ENCODE measurements around the gene ANKS1A. TPM values are rescaled to one million over a fixed set of nuclear protein-coding genes. Genes with fewer than 3 reads are reported as not detected.

ANKS1A gene
- total and polyA plus RNA-seq, 12 donors, result 7.1 to 36.3 (median 29.9) TPM

- peaks cover 0 to 26% (median 10%) of the 10 kb centered on the region in 9 donors for H3K4me1 ChIP-seq
- no peak overlapping the region for H3K4me3 ChIP-seq
- peak in 1 of 2 donors; percentile 55 for DNase-seq
- no peak overlapping the region for H3K27ac ChIP-seq
- TF ChIP-seq, protein P1, sequence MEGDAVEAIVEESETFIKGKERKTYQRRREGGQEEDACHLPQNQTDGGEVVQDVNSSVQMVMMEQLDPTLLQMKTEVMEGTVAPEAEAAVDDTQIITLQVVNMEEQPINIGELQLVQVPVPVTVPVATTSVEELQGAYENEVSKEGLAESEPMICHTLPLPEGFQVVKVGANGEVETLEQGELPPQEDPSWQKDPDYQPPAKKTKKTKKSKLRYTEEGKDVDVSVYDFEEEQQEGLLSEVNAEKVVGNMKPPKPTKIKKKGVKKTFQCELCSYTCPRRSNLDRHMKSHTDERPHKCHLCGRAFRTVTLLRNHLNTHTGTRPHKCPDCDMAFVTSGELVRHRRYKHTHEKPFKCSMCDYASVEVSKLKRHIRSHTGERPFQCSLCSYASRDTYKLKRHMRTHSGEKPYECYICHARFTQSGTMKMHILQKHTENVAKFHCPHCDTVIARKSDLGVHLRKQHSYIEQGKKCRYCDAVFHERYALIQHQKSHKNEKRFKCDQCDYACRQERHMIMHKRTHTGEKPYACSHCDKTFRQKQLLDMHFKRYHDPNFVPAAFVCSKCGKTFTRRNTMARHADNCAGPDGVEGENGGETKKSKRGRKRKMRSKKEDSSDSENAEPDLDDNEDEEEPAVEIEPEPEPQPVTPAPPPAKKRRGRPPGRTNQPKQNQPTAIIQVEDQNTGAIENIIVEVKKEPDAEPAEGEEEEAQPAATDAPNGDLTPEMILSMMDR (IDR thresholded peaks at IDR 0.05), result peak; percentile 63 to 92 (median 85)
- H3K9me3 ChIP-seq, result no peaks in the 10 kb centered on the region
- H3K27me3 ChIP-seq, result peaks cover 0 to 15% (median 0%) of the 10 kb centered on the region in 7 donors
- 32 to 36% methylated on average over 17 of the region's 17 CpGs for WGBS, 2 donors
- H3K36me3 ChIP-seq, result no peaks in the 10 kb centered on the region
- intact Hi-C loops (cut with DNase I), result loop anchor here (1.0 to 10.0 kb wide), 8 partner anchors 65 to 255 kb away; partner anchors contain the start of genes ANKS1A (in 3 of the 10) and TAF11 (in 3 of the 10)
- ATAC-seq, result peak in 6 of 8 donors; percentile 38 to 76 (median 63)
These were observed 251.0 kb downstream of the ANKS1A start for GRCh38 chr6:35139924-35140638.

DNA sequence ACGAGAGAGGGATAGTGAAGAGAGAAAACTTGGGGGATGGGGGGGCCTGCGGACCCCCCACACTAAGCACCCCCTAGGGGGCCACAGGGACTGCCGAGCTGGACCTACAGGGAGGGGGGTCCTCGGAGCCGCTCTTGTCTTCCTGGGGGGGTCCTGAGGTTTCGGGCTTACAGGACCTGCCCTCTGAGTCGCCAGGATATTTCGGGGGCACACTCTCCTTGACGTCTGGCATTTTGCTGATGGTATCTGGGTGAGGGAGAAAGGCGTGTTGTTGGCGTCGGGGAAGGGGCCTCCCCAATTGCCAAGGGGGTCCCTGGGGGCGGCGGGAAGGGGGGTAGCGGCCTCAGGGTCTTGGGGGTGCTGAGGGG is 251.6 kb downstream of the ANKS1A start:
- Histone ChIP-seq H3K27ac (no peak overlapping the region), H3K27me3 (peaks cover 0 to 15% (median 0%) of the 10 kb centered on the region in 7 donors), H3K36me3 (no peaks in the 10 kb centered on the region), H3K9me3 (no peaks in the 10 kb centered on the region), H3K4me3 (peak overlapping the region in 8 of 10 donors; percentile 17 to 46 (median 37)), H3K4me1 (peaks cover 0 to 26% (median 10%) of the 10 kb centered on the region in 9 donors)
- peak in 5 of 8 donors; percentile 7 to 54 (median 23) for ATAC-seq
- no peak for DNase-seq
- intact Hi-C loops (cut with DNase I), result loop anchor here (1.0 to 10.0 kb wide), 6 partner anchors 64 to 256 kb away; partner anchors contain the start of genes ANKS1A (in 2 of the 10) and TAF11 (in 2 of the 10)
- WGBS, 2 donors, result 52 to 54% methylated on average over 15 of the region's 15 CpGs
- TF ChIP-seq, protein P1 (IDR thresholded peaks at IDR 0.05), result no peak

Other genes with a start within 250 kb of the ANKS1A start
- gene ILRUN, start 192.5 kb upstream of the ANKS1A start, total RNA-seq, result 100 to 1,000 TPM in 8 of 10 donors, 10 to 100 TPM in 2; 86.9 to 157 (median 114) TPM
- gene ILRUN, start 192.5 kb upstream of the ANKS1A start, polyA plus RNA-seq, result 10 to 100 TPM; 54.9 to 63.0 TPM
- 100 to 1,000 TPM; 125 to 204 (median 144) TPM for gene SNRPC, start 131.8 kb upstream of the ANKS1A start, total RNA-seq
- 100 to 1,000 TPM; 168 to 224 TPM for gene SNRPC, start 131.8 kb upstream of the ANKS1A start, polyA plus RNA-seq
- gene BLTP3A, start 97.2 kb upstream of the ANKS1A start, total RNA-seq, result 10 to 100 TPM; 18.0 to 25.0 (median 21.2) TPM
- gene BLTP3A, start 97.2 kb upstream of the ANKS1A start, polyA plus RNA-seq, result 1 to 10 TPM; 4.1 to 4.5 TPM
- gene TAF11, start 1.2 kb upstream of the ANKS1A start, total RNA-seq, result 10 to 100 TPM; 16.3 to 22.1 (median 17.6) TPM
- 10 to 100 TPM; 24.9 to 50.2 TPM for gene TAF11, start 1.2 kb upstream of the ANKS1A start, polyA plus RNA-seq